GM18519 (cell line): ENCODE results near the gene PLCXD3.

ENCODE experiments used
- ATAC-seq: cut with Tn5 transposase; IDR thresholded peaks from one replicate; pipeline ENCODE4 v1.9.1; 2021; ENCODE audit warnings: mild to moderate bottlenecking, moderate library complexity; ENCODE audit not compliant: unreplicated experiment, low FRiP score

PLCXD3 gene

GRCh38 chr5:41510176-41510831 lies at the start of gene PLCXD3:
Gene PLCXD3 (minus strand): TSS chr5:41510601. CDS start chr5:41510526, 75 bp downstream.
- no peak for ATAC-seq

- ATAC-seq: no peak
Observed at GRCh38 chr5:41559184-41559583, 48.8 kb upstream of the PLCXD3 start.

- ATAC-seq: no peak
Observed at GRCh38 chr5:41558295-41558694, 47.9 kb upstream of the PLCXD3 start.

- no peak for ATAC-seq
Observed at GRCh38 chr5:41547991-41548390, 37.6 kb upstream of the PLCXD3 start.

- ATAC-seq: no peak
Observed at GRCh38 chr5:41542183-41542582, 31.8 kb upstream of the PLCXD3 start.

GRCh38 chr5:41539454-41539853 lies 29.1 kb upstream of the PLCXD3 start:
- no peak for ATAC-seq

- no peak for ATAC-seq
Observed at GRCh38 chr5:41537581-41537980, 27.2 kb upstream of the PLCXD3 start.

- no peak for ATAC-seq
Observed at GRCh38 chr5:41532485-41532884, 22.1 kb upstream of the PLCXD3 start.

GRCh38 chr5:41527201-41527779 lies 16.9 kb upstream of the PLCXD3 start:
- ATAC-seq: no peak

GRCh38 chr5:41526699-41527098 lies 16.3 kb upstream of the PLCXD3 start:
- no peak for ATAC-seq

- ATAC-seq: no peak
Observed at GRCh38 chr5:41524174-41524573, 13.8 kb upstream of the PLCXD3 start.

GRCh38 chr5:41522193-41522786 lies 11.9 kb upstream of the PLCXD3 start:
- no peak for ATAC-seq

GRCh38 chr5:41519801-41520200 lies 9.4 kb upstream of the PLCXD3 start:
- ATAC-seq: no peak

GRCh38 chr5:41517909-41518308 lies 7.5 kb upstream of the PLCXD3 start:
- ATAC-seq: no peak

- ATAC-seq: no peak
Observed at GRCh38 chr5:41511241-41511640, 840 bp upstream of the PLCXD3 start.

GRCh38 chr5:41509399-41510175 lies 814 bp downstream of the PLCXD3 start:
- no peak for ATAC-seq

GRCh38 chr5:41508696-41509398 lies 1.6 kb downstream of the PLCXD3 start:
- no peak for ATAC-seq

- no peak for ATAC-seq
Observed at GRCh38 chr5:41508186-41508585, 2.2 kb downstream of the PLCXD3 start.

- ATAC-seq: no peak
Observed at GRCh38 chr5:41507501-41507900, 2.9 kb downstream of the PLCXD3 start.

- ATAC-seq: no peak
Observed at GRCh38 chr5:41503860-41504259, 6.5 kb downstream of the PLCXD3 start.

GRCh38 chr5:41503310-41503709 lies 7.1 kb downstream of the PLCXD3 start:
- ATAC-seq: no peak
